Activated CD8-positive, alpha-beta memory T cell treated with anti-CD3 and anti-CD28 coated beads, Interleukin-2, amount 50 U/mL, for 1 hour (primary cell): ENCODE measurements around the gene UBC.
"Not testable (repeated sequence)": the region's sequence is repeated elsewhere in the genome, so short reads cannot be mapped to it uniquely, and the experiment has no call there.

ENCODE experiments used
- DNase-seq: peaks from one replicate; pipeline ENCODE4 v3.0.0-alpha.2; 2020; ENCODE audit errors: extremely low read depth

The UBC gene

DNA sequence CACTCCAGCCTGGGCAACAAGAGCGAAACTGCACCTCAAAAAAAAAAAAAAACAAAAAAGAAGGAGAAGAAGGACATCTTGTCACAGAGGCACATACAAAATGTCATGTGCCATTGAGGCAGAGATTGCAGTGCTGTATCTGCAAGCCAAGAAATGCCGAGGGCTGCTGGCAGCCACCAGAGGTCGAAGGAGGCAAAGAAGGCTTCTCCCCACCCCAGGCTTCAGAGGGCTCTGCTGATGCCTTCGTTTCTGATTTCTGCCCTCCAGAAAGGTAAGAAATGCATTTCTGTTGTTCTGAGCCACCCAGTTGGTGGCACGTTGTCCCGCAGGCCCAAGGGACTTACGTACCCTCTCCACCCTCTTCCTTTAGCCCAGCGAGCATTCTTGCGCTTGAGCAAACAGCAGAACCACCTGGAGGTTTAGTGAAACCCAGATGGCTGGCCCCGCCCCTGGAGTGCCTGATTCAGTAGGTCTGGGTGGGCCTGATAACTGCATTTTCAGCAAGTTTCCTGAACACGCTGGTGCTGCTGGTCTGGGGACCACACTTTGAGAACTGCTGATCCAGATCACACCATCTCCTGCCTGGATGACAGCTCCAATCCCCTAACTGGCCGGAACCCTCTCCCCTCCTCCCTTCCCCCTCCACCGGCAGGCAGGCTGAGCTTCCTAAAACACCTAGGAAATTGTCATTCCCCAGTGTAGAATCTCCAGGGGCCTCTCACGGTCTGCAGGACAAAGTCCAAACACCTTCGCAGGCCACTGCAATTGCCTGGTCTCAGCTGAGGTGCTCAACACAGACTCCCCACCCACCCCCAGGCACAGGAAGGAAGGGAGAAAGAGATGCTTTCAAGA, 29.6 kb downstream of the UBC start:
- DNase-seq = no peak

DNA sequence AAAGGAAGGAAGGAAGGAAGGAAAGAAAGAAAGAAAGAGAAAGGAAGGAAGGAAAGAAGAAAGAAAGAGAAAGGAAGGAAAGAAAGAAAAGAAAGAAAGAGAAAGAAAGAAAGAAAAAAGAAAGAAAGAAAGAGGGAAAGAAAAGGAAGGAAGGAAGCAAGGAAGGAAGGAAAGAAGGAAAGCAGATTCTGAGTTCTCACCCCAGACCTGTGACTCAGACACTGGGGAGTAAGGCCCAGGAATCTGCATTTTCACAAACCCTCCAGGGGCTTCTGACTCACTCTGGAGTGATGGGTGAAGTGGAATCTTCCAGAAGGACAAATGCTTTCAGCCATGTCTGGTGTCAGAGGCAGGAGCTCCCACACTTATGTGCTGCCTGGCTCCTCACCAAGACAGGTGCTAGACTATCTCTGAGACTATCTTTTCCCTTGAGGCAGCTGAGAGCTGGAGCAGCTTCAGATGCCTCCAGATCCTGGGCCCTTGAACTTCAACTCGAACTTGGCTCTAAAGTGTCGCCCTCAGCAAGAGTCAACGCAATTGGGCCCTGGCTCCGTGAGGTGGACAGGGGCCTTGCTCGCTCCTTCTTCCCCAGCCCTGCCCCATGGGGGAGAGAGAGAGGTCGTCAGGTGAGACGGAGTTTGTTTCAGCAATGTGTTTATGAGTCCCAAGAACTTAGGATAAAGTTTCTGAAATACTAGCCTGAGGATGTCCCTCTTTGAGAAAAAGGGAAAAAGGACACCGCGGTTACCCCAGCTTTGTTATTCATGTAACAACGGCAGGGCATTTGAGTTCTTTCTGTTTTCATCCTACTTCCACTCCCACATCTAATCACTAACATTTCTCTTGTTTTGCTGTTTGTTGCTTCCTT, 31.0 kb downstream of the UBC start:
- DNase-seq = no peak

- no peak for DNase-seq
These were observed 33.3 kb downstream of the UBC start for GRCh38 chr12:124881123-124881522.

DNA sequence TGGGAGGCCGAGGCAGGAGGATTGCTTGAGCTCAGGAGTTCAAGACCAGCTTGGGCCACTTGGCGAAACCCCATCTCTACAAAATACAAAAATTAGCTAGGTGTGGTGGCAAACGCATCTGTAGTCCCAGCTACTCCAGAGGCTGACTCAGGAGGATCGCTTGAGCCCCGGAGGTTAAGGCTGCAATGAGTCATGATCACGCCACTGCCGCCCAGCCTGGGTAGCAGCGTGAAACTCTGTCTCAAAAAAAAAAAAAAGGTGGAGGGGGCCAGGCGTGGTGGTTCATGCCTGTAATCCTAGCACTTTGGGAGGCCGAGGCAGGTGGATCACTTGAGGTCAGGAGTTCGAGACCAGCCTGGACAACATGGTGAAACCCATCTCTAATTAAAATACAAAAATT, 34.1 kb downstream of the UBC start:
- not testable (repeated sequence) for DNase-seq

DNA sequence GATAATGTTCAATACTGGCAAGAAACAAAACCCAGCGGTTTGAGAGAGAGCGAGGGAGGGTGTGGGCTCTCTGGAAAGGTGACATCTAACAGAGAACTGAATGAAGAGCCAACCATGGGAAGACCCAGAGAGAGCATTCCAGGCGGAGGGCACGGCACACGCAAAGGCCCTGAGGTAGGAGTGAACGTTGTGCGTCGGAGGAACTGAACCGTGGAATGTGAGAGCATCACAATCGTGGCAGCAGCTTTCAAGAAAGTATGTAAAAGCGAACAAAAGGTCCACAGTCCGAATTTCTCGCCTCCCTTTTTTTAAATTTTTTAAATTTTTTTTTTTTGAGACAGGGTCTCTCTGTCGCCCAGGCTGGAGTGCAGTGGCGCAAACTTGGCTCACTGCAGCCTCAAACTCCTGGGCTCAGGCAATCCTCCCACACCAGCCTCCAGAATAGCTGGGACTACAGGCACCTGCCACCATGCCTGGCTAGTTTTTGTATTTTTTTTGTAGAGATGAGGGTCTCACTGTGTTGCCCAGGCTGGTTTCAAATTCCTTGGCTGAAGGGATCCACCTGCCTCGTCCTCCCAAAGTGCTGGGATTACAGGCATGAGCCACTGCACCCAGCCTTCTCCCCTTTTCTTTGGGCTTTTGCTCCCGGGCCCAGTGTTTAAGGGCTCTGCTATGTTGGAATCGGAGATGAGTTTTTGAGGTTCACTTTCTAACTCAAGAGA, 35.5 kb downstream of the UBC start:
- DNase-seq = no peak

DNA sequence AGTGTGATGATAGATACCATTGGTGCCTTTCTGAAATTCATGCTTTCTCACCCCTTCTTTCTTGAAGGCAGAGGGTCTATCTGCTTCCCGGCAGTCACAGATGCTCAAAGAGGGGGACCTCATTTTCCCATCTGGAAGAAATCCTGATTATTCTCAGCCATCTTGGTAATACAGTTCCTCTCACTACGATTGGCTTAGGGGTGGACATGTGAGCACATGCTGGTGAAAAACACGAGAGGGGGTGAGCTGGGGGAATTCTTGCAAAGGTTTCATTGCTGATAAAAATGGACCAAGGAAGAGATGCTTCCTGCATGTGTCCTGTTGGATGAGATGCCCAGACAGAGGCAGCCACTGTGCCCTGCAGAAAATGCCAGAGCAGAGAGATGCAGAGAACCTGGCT, 37.0 kb downstream of the UBC start:
- no peak for DNase-seq

- no peak for DNase-seq
These were observed 38.3 kb downstream of the UBC start for GRCh38 chr12:124876171-124876570.

GRCh38 chr12:124875803-124876132, 38.7 kb downstream of the UBC start:
- DNase-seq = no peak

GRCh38 chr12:124874988-124875802, 39.3 kb downstream of the UBC start:
- no peak for DNase-seq

DNA sequence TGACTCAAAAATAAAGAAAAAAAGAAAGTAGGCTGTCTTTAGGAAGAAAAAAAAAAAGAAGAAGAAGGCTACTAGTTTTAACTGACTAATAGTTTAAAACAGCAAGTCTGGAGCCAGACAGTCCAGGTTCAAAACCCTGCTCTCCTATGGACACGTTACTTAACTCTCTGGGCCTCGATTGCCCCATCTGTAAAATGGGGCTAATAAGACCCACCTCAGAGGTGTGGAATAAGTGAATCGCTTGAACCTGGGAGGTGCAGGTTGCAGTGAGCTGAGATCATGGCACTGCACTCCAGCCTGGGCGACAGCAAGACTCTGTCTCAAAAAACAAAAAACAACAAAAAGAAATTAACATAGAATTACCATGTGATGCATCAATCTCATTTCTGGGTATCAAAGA, 40.3 kb downstream of the UBC start:
- DNase-seq = no peak

- no peak for DNase-seq
These were observed 42.3 kb downstream of the UBC start for GRCh38 chr12:124872068-124872719.

GRCh38 chr12:124871297-124871696, 43.2 kb downstream of the UBC start:
- no peak for DNase-seq

DNA sequence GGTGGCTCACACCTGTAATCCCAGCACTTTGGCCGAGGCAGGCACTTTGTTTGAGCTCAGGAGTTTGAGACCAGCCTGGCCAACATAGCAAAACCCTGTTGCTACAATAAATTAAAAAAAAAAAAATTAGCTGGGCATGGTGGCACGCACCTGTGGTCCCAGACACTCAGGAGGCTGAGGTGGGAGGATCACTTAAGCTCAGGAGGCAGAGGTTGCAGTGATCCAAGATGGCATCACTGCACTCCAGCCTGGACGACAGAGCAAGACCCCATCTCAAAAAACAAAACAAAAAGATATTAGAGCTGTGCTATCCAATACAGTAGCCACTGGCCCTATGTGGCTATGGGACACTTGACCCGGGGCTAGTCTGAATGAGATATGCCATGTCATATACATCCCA, 43.9 kb downstream of the UBC start:
- no peak for DNase-seq

DNA sequence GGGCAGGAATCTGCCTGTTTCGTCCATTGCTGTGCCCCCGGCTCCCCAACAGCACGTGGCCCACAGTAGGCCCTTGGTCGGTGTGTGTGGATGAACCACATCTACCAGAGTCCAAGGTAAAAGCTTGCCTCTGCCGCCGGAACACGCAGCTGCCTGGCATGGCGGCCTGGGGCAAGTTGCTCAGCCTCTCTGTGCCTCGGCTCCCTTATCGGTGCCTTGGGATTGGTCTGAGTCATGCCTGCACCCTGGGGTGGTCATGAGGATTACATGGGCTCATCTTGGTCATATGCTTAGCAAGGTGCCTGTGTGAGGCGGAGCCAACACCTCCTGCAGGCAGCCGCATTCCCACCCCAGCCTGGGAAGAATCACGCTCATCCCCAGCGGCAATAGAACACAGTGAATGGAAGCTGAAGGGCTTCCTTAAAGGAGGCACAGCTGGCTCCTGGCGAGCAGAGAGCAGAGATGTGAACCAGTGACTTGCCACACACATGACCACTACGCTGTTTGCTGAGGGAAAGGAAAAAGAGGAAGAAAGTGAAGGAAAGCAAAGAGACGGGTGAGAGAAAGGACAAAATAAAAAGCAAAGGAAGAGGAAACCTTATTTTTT, 45.3 kb downstream of the UBC start:
- no peak for DNase-seq

- no peak for DNase-seq
These were observed 46.0 kb downstream of the UBC start for GRCh38 chr12:124868252-124869058.

DNA sequence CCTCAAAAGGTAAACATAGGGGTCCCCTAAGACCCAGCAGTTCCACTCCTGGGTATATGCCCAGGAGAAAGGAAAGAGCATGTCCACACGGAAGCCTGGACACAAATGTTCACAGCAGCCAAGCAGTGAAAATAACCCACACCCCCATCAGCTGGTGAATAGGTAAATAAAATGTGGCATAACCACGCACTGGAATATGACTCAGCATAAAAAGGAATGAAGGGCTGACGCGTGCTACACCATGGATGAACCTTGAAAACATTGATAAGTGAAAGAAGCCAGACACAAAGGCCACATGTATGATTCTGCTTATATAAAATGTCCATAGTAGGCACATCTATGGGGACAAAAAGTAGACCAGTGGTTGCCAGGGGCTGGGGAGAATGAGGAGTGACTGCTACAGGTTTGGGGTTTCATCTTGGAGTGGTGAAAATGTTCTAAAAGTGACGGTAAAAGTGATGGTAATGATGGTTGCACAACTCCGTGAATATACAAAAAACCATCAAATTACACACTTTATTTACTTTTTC, 47.0 kb downstream of the UBC start:
- no peak for DNase-seq

- DNase-seq = no peak
These were observed 47.5 kb downstream of the UBC start for GRCh38 chr12:124866883-124867400.

- DNase-seq = no peak
These were observed 48.1 kb downstream of the UBC start for GRCh38 chr12:124866195-124866882.

DNA sequence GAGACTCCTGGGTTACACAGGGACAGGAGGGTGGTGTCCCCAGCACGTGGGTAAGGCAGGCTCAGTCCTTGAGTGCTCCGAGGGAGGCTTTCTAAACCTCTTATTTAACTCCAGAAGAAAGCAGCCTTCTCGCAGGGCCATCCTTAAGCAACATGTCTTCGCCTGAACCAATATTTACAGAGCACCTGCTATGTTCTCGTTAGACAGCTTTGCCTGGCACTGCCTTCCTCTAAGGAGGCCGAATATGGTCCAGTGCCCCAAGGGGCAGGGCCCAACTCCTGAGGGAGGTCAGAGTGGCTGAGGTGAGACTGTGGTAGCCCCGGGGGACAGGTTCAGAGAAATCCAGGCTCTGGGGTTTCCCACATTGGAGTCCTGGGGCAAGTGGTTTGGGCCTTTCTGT, 48.7 kb downstream of the UBC start:
- DNase-seq = no peak
